HFFc6 (cell line): ENCODE data around the gene HENMT1. TPM values are rescaled to one million over a fixed set of nuclear protein-coding genes. Genes with fewer than 3 reads are reported as not detected.
A peak's percentile ranks its signal among the peaks of the same experiment; 100 is the strongest.

Experiments used
- DNase-seq: peaks from one replicate; pipeline ENCODE4 v3.0.0-alpha.2; 2018
- H3K27ac Mint-ChIP-seq: 2 replicates; pipeline ENCODE4 v1.8.0; 2020; ENCODE audit warnings: mild to moderate bottlenecking, mixed read lengths
- H3K27me3 Mint-ChIP-seq: 2 replicates; pipeline ENCODE4 v1.8.0; 2021; ENCODE audit warnings: mild to moderate bottlenecking, moderate library complexity, mixed read lengths; ENCODE audit not compliant: insufficient read depth
- H3K36me3 Mint-ChIP-seq: 2 replicates; pipeline ENCODE4 v1.8.0; 2021; ENCODE audit warnings: low read depth, mixed read lengths
- H3K4me1 Mint-ChIP-seq: 2 replicates; pipeline ENCODE4 v1.8.0; 2020; ENCODE audit warnings: low read depth, mixed read lengths
- H3K4me3 Mint-ChIP-seq: 2 replicates; pipeline ENCODE4 v1.8.0; 2020; ENCODE audit warnings: mild to moderate bottlenecking, moderate library complexity, mixed read lengths
- H3K9me3 Mint-ChIP-seq: 2 replicates; pipeline ENCODE4 v1.8.0; 2020; ENCODE audit warnings: mild to moderate bottlenecking, mixed read lengths
- CTCF ChIP-seq: fragments of 200-600 bp; sonication (generic); IDR thresholded peaks from 2 replicates; pipeline ENCODE4 v1.5.0; 2021; ENCODE audit warnings: antibody characterized with exemption, mild to moderate bottlenecking
- total RNA-seq, 6 experiments: library from RNA; stranded (reverse); fragmentation: NEBNext Ultra II Directional; extraction: Animal tissue kit (Norgen Biotek cat#: 25700); gene quantifications; 2 replicates in 1 of 6; 3 replicates in 5 of 6; pipeline ENCODE4 v1.2.3, GENCODE V29; 2021

HENMT1 gene
- total RNA-seq, 6 experiments from 2014 or later = 0.37 to 2.7 (median 0.45) TPM

DNA sequence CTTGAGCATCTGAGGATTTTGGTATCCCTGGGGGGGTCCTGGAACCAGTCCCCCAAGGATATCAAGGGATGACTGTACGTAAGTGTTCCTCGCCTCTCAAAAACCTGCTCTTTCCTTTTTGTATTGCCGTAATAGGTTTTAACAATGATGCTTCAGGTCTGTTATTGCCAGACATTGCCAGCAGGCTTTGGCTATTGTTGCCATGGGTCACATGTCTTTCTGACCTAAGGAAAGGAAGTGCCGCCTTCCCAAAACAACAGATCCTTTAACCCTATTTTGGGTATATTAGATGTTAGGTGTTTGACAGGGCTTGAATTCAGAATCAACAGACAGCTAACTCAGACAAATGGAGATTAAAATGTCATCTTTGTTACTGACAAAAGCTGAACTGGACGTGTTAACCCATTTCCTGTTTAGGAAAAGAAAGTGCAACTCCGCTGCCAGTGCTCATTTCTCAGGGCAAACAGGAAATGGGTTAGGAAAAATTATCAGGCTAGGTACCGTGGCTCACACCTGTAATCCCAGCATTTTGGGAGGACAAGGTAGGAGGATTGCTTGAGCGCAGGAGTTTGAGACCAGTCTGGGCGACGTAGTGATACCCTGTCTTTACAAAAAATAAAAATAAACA lies 18.8 kb upstream of the HENMT1 start:
- Mint-ChIP-seq H3K36me3 (no peaks in the 10 kb centered on the region), H3K4me1 (peaks cover 6% of the 10 kb centered on the region), H3K9me3 (no peaks in the 10 kb centered on the region), H3K27ac (no peak overlapping the region), H3K4me3 (no peak overlapping the region), H3K27me3 (peaks cover 4% of the 10 kb centered on the region; the same call in 1 of the 2 replicates)
- TF ChIP-seq CTCF = no peak
- no peak for DNase-seq

DNA sequence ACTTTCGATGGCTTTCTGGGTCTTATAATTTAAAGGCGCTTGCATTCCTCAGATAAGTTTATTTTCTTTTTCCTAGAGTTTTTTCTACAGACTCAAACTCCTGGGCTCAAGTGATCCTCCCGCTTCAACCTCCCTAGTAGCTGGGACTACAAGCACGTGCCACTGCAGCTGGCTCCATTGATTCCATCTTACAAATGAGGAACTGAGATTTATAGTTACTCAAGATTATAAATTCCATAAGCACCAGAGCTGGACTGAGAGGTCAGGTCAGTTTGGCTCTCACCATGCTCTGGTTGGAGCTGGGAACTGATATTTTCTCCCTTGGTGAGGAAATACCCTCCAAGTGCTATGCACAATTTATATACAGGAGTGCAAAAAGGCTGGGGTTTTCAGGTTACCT lies 17.8 kb upstream of the HENMT1 start:
- H3K9me3 Mint-ChIP-seq = no peaks in the 10 kb centered on the region
- no peak for DNase-seq
- H3K27me3 Mint-ChIP-seq = peaks cover 4% of the 10 kb centered on the region; the same call in 1 of the 2 replicates
- no peak overlapping the region for H3K27ac Mint-ChIP-seq
- H3K4me1 Mint-ChIP-seq = peaks cover 6% of the 10 kb centered on the region
- no peaks in the 10 kb centered on the region for H3K36me3 Mint-ChIP-seq
- no peak overlapping the region for H3K4me3 Mint-ChIP-seq
- no peak for TF ChIP-seq CTCF

GRCh38 chr1:108671143-108671542 lies 10.2 kb upstream of the HENMT1 start:
- peaks cover 11% of the 10 kb centered on the region for H3K27me3 Mint-ChIP-seq
- DNase-seq = no peak
- H3K4me1 Mint-ChIP-seq = peaks cover 10% of the 10 kb centered on the region; the same call in 1 of the 2 replicates
- no peaks in the 10 kb centered on the region for H3K9me3 Mint-ChIP-seq
- no peaks in the 10 kb centered on the region for H3K36me3 Mint-ChIP-seq
- no peak overlapping the region for H3K27ac Mint-ChIP-seq
- no peak for TF ChIP-seq CTCF
- no peak overlapping the region for H3K4me3 Mint-ChIP-seq

DNA sequence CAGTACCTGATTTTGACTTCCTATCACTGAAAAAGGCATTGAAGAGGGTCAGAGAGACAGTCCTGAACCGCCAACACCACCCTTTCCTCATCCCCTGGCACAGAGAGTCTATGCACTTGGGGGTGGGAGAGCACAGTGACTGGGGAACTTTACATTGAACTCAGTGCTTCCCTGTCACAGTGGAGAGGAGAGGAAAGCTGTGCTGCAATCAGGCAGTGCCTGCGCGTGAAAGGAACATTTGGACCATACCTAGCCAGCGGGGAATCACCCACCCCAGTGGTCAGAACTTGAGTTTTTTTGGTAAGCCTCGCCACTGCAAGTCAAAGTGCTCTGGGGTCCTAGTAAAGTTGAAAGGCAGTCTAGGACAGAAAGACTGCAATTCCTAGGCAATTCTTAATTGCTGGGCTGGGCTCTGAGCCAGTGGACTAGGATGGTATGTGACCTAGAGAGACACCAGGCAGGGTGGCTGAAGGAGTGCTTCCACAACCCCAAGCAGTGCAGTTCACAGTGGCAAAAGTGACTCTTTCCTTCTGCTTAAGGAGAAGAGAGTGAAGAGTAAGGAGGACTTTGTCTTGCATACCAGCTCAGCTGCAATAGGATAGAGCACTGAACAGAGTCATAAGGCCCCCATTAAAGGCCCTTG lies 9.4 kb upstream of the HENMT1 start:
- Mint-ChIP-seq H3K4me1 (peaks cover 10% of the 10 kb centered on the region; the same call in 1 of the 2 replicates), H3K9me3 (no peaks in the 10 kb centered on the region), H3K27me3 (peaks cover 11% of the 10 kb centered on the region), H3K27ac (no peak overlapping the region), H3K36me3 (no peaks in the 10 kb centered on the region), H3K4me3 (no peak overlapping the region)
- DNase-seq = peak; percentile 20
- no peak for TF ChIP-seq CTCF

DNA sequence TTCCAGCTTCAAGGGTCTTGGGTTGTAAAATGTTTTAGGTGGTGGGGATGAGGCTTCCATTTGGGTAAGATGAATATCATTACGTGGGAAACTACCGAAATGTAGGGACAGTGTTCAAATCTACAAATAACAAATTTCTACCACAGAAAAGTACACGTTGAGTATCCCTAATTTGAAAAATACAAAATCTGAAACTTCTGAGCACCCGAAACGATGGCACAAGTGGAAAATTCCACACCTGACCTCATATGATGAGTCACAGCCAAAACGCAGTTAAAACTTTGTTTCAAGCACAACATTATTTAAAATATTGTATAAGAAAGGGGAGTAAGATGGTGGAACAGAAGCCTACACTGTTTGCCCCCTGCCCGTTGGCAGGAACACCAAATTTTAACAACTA lies 8.8 kb upstream of the HENMT1 start:
- Mint-ChIP-seq H3K27ac (no peak overlapping the region), H3K36me3 (no peaks in the 10 kb centered on the region), H3K9me3 (no peaks in the 10 kb centered on the region), H3K4me1 (peaks cover 10% of the 10 kb centered on the region; the same call in 1 of the 2 replicates), H3K27me3 (peaks cover 7% of the 10 kb centered on the region), H3K4me3 (no peak overlapping the region)
- no peak for DNase-seq
- TF ChIP-seq CTCF = no peak
